HAP-1 (cell line): ENCODE data around the gene PPM1J.

Experiments
- DNase-seq, 2 experiments: peaks; one replicate each; pipeline ENCODE4 v3.0.0-alpha.2; 2016 to 2020; ENCODE audit warnings: low spot score in 2 of 2
- H3K27me3 ChIP-seq: fragments of 250-450 bp; sonication (Bioruptor Pico); 2 replicates; pipeline ENCODE4 v1.5.1; 2020; ENCODE audit warnings: low read depth, mild to moderate bottlenecking, moderate library complexity
- H3K36me3 ChIP-seq: fragments of 250-450 bp; sonication (Bioruptor Pico); replicated peaks from 2 replicates; pipeline ENCODE4 v1.5.1; 2020; ENCODE audit warnings: mild to moderate bottlenecking
- H3K4me1 ChIP-seq: fragments of 250-450 bp; sonication (Bioruptor Pico); 2 replicates; pipeline ENCODE4 v1.5.1; 2020; ENCODE audit warnings: mild to moderate bottlenecking
- H3K4me3 ChIP-seq: fragments of 250-450 bp; sonication (Bioruptor Pico); 2 replicates; pipeline ENCODE4 v1.5.1; 2020; ENCODE audit warnings: mild to moderate bottlenecking, moderate library complexity
- H3K9me3 ChIP-seq: fragments of 250-450 bp; sonication (Bioruptor Pico); 2 replicates; pipeline ENCODE4 v1.5.1; 2020; ENCODE audit warnings: mild to moderate bottlenecking, moderate library complexity
- in situ Hi-C: fragments of 300-500 bp; cut with MboI; formaldehyde crosslinking; loops from 3 replicates; pipeline ENCODE4 v1.14.3; 2020; ENCODE audit warnings: low sequenced_read_pairs, inconsistent platforms, mixed read lengths

The PPM1J gene

DNA sequence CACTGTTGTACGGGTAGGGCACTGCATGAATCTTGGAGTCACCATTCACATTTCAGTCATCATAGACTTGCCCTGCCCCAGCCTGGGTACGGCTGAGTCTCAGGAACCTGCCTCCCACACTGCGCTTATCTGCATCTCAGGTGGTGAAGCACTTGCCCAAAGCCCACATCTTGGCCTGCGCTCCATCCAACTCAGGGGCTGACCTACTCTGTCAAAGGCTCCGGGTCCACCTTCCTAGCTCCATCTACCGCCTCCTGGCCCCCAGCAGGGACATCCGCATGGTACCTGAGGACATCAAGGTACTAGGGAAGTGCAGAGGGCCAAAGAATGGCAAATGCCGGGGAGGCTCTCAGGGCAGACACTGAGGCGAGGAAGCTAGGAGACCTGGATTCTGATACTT is 19.9 kb downstream of the PPM1J start:
- peaks cover 97% of the 10 kb centered on the region for H3K36me3 ChIP-seq
- no peak overlapping the region for H3K4me3 ChIP-seq
- in situ Hi-C loops: no loop called here
- no peaks in the 10 kb centered on the region for H3K27me3 ChIP-seq
- H3K4me1 ChIP-seq: peaks cover 2% of the 10 kb centered on the region
- DNase-seq: no peak
- no peaks in the 10 kb centered on the region for H3K9me3 ChIP-seq

DNA sequence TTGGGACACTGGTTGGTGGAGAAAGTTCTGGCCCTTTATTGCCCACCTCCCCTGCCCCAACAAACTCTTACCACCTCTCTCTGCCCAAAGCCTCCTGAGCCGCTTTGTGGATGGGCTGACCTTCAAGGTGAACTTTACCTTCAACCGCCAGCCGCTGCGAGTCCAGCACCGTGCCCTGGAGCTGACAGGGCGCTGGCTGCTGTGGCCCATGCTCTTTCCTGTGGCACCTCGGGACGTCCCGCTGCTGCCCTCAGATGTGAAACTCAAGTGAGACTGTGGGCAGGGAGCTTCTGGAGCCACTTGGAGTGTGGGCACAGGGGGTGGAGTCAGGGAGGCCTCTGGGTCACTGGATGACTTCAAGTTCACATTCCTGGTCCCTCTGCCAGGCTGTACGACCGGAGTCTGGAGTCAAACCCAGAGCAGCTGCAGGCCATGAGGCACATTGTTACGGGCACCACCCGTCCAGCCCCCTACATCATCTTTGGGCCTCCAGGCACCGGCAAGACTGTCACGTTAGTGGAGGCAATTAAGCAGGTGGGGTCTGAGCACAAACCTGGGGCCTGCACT is 20.7 kb downstream of the PPM1J start:
- no peak for DNase-seq
- Histone ChIP-seq H3K4me3 (no peak overlapping the region), H3K4me1 (no peaks in the 10 kb centered on the region), H3K9me3 (no peaks in the 10 kb centered on the region), H3K36me3 (peaks cover 96% of the 10 kb centered on the region), H3K27me3 (no peaks in the 10 kb centered on the region)
- in situ Hi-C loops: no loop called here

DNA sequence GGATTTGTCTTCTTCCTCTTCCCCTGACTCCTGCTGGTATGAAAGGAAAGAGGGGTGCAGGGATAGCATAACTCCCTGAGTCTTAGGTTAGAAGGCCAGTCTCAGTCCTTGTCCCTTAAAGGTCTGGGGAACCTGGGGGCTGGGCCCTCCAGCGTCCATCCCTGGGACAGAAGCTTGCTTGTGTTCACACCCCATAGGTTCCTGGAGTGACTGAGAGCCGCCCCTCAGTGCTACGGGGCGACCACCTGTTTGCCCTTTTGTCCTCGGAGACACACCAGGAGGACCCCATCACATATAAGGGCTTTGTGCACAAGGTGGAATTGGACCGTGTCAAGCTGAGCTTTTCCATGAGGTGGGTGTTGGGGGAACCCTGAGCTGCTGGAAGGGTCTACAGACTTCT is 21.3 kb downstream of the PPM1J start:
- Histone ChIP-seq H3K4me1 (no peaks in the 10 kb centered on the region), H3K4me3 (no peak overlapping the region), H3K27me3 (no peaks in the 10 kb centered on the region), H3K36me3 (peaks cover 91% of the 10 kb centered on the region), H3K9me3 (no peaks in the 10 kb centered on the region)
- in situ Hi-C loops: no loop called here
- no peak for DNase-seq

DNA sequence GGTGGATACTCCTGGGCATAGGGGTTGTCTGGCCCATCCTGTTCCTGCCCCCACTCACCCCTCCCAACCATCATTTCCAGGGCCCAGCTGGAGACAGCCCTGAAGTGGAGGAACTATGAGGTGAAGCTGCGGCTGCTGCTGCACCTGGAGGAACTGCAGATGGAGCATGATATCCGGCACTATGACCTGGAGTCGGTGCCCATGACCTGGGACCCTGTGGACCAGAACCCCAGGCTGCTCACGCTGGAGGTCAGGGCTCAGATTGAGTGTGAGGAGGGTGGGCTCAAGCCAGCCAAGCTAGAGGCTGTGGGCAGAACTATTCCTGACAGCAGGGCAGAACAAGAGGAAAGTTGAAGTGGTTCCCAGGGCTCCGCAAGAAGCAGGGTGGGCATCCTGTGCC is 22.5 kb downstream of the PPM1J start:
- Histone ChIP-seq H3K4me1 (no peaks in the 10 kb centered on the region), H3K36me3 (peaks cover 86% of the 10 kb centered on the region), H3K27me3 (no peaks in the 10 kb centered on the region), H3K9me3 (no peaks in the 10 kb centered on the region), H3K4me3 (no peak overlapping the region)
- DNase-seq: no peak
- in situ Hi-C loops: no loop called here

DNA sequence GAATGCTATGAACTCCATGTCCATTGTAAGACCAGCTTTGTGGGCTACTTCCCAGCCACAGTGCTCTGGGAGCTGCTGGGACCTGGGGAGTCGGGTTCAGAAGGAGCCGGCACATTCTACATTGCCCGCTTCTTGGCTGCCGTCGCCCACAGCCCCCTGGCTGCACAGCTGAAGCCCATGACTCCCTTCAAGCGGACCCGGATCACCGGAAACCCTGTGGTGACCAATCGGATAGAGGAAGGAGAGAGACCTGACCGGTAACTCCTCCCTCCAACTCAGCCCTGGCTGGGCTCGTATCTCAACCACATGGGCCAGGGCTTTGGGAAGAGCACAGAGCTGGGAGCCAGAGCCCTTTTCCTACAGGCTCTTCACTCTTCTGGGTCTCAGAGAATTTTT is 25.3 kb downstream of the PPM1J start:
- Histone ChIP-seq H3K27me3 (no peaks in the 10 kb centered on the region), H3K4me1 (no peaks in the 10 kb centered on the region), H3K4me3 (no peak overlapping the region), H3K36me3 (peaks cover 62% of the 10 kb centered on the region), H3K9me3 (no peaks in the 10 kb centered on the region)
- in situ Hi-C loops: no loop called here
- DNase-seq: no peak

DNA sequence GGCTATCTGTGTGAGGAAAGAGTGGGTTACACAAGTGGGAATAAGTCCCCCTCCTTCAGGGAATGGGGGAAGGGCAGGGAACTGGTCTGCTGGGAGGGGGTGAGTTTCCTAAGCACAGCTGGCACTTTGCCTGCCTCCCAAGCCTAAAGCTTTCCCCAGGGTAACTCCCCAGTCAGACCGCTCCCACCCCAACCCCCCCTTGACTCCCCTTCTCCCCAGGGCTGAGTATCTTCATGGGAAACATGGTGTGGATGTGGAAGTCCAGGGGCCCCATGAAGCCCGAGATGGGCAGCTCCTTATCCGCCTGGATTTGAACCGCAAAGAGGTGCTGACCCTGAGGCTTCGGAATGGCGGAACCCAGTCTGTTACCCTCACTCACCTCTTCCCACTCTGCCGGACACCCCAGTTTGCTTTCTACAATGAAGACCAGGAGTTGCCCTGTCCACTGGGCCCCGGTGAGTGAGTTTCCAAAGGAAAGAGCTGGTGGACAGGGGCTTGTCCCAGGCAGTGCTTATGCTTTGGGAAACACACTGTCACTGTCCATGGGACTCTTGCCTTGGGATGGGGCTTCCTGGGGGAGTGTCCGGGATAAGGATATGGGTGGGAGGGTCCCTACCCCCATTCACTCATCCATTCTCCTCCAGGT is 25.8 kb downstream of the PPM1J start:
- H3K27me3 ChIP-seq: no peaks in the 10 kb centered on the region
- H3K9me3 ChIP-seq: no peaks in the 10 kb centered on the region
- H3K4me3 ChIP-seq: no peak overlapping the region
- no peak for DNase-seq
- H3K4me1 ChIP-seq: no peaks in the 10 kb centered on the region
- in situ Hi-C loops: no loop called here
- peaks cover 57% of the 10 kb centered on the region for H3K36me3 ChIP-seq

DNA sequence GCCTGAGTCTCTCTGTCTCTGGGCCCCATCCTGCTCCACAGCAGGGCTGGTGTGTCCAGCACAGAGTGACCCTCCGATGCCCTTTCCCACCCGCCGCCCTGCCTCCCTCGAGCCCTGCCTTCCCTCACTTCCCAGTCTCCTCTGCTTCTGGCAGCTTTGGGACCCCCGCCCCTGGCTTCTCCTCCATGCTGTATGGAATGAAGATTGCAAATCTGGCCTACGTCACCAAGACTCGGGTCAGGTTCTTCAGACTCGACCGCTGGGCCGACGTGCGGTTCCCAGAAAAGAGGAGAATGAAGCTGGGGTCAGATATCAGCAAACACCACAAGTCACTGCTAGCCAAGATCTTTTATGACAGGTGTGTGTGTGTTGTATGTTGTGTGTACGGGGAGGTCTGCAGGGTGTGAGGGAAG is 26.3 kb downstream of the PPM1J start:
- H3K4me3 ChIP-seq: no peak overlapping the region

DNA sequence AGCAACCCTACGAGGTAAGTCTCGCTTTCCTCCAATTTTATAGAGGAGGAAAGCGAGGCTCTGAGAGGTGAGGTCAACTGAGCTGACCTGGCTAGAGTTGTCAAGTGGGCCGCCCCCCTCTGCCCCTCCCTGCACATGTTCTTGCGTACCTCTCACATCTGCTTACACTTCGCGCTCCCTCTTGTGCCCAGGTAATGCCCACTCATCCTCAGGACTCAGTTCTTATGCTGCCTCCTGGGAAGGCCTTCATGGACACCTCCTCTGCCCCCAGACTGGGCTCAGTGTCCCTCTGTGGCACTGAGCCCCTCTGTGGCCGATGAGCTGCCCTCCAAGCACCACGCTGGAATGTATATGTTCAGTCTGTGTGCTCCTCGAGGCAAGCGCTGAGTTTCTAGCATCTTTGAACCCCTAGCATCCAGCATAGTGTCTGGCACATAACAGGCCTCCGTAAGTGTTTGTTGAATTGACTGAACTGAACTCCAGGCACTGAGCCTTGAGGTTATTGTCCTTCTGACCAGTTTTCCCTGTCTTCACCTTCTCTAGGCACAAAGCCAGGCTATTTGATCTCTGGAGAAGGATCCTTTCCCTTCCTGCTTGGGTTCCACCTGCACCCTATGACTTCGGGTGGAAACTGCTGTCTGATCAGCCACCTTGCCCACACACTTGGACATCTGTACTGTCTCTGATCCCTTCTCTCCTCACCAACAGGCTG is 27.2 kb downstream of the PPM1J start:
- H3K36me3 ChIP-seq: peaks cover 46% of the 10 kb centered on the region
- DNase-seq: no peak
- in situ Hi-C loops: no loop called here

More for the DNA sequence above, 26.3 kb downstream of the PPM1J start:
- Histone ChIP-seq H3K9me3 (no peaks in the 10 kb centered on the region), H3K27me3 (no peaks in the 10 kb centered on the region), H3K4me1 (no peaks in the 10 kb centered on the region), H3K36me3 (peaks cover 52% of the 10 kb centered on the region)
- in situ Hi-C loops: no loop called here
- DNase-seq: no peak

DNA sequence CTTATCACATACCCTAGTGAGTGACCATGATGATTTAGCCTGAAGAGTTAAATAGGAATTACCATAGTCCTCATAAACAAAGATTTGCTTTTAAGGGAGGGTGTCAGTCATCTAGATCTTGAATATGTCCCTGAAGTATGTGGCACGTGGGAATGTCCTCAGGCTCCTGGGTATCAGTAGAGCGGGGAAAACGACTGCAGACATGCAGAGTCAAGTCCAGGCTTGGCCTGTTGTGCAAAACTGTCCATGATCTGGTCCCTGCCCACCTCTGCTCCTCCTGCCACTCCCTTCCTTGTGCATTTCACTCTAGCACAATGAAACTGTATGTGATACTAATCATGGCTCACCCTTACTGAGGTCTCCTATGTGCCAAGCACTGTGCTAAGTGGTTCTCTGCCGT is 27.8 kb downstream of the PPM1J start:
- H3K9me3 ChIP-seq: no peaks in the 10 kb centered on the region
- no peak overlapping the region for H3K4me3 ChIP-seq
- H3K4me1 ChIP-seq: no peaks in the 10 kb centered on the region
- H3K27me3 ChIP-seq: no peaks in the 10 kb centered on the region
- in situ Hi-C loops: no loop called here
- DNase-seq: no peak
- H3K36me3 ChIP-seq: peaks cover 40% of the 10 kb centered on the region

More for the DNA sequence above, 27.2 kb downstream of the PPM1J start:
- Histone ChIP-seq H3K27me3 (no peaks in the 10 kb centered on the region), H3K4me3 (no peak overlapping the region), H3K4me1 (no peaks in the 10 kb centered on the region), H3K9me3 (no peaks in the 10 kb centered on the region)

DNA sequence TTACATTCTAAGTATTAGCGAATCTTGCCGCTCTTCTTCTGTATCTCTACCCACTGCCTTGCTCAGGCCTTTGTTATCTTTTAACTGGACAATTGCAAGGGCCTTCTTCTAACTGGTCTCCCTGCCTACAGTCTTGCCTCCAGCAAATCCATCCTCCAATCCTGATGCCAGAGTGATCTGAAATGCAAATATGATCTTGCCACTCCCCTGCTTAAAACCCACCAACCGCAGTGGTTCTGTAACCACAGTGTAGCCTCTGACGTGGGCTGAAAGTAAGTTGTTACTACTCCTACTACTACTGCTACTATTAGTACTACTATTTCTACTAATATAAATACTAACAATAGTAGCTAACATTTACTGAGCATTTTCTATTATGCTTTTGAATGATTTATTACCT is 28.3 kb downstream of the PPM1J start:
- DNase-seq: no peak
- H3K27me3 ChIP-seq: no peaks in the 10 kb centered on the region
- H3K36me3 ChIP-seq: peaks cover 35% of the 10 kb centered on the region
- in situ Hi-C loops: no loop called here
- no peaks in the 10 kb centered on the region for H3K9me3 ChIP-seq
- no peaks in the 10 kb centered on the region for H3K4me1 ChIP-seq
- H3K4me3 ChIP-seq: no peak overlapping the region

DNA sequence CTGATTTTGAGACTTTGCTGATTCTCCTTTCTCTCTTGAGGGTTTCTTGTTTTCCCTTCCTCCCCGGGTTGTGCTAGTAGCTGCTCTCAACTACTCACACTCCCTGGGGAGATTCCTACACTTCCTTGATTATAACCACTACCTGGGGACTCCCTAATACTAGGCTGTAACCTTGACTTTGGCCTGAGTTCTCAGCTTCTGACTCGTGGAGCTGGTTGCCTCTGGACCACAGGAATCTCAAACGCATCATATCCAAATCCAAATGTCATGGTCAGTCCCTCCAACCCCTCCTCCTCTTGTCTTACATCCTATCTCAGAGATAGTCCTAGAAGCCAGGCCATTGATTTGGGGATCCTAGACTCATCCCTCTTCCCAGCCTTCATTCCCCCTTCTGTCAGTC is 28.7 kb downstream of the PPM1J start:
- Histone ChIP-seq H3K4me3 (no peak overlapping the region), H3K4me1 (no peaks in the 10 kb centered on the region), H3K36me3 (peaks cover 31% of the 10 kb centered on the region), H3K9me3 (no peaks in the 10 kb centered on the region), H3K27me3 (no peaks in the 10 kb centered on the region)
- in situ Hi-C loops: no loop called here
- DNase-seq: no peak

DNA sequence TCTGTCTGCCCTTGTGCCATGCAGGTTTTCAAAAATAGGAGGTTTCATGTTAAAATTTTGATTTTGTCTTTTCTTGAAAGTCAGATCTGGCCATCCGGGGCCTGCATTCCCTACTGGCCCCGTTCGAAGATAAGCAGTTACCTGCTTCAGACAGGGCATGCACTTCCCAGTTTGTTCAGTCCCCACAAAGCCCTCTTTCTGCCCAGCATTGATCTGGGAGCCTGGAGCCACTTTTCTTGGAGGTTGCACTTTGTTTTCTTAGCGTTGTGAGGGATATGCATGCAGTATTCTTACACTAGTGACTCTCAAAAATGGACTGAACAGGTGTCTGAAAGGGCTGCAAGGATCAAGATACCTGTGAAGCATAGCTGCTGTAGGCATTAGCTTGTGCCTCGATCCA is 29.2 kb downstream of the PPM1J start:
- DNase-seq: no peak
- Histone ChIP-seq H3K9me3 (no peaks in the 10 kb centered on the region), H3K36me3 (peaks cover 26% of the 10 kb centered on the region), H3K4me3 (no peak overlapping the region), H3K27me3 (no peaks in the 10 kb centered on the region), H3K4me1 (no peaks in the 10 kb centered on the region)
- in situ Hi-C loops: no loop called here

DNA sequence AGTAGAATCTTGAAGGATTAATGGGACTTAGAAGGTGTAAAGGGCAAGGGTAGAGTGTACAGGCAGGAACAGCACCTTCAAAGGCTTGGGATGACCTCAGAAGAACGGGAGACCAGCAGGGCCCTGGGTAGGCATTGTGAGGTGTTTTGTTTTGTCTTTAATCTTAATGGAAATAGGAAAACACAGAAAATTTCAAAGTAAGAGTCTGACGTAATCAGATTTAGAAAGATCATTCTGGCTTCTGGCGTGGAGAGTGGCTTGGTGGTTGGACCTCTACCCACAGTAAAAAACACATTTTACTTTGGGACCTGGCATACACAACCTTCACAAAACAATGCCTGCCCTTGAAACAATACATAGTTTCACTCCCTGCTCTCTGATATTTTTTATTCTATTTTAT is 36.5 kb downstream of the PPM1J start:
- peaks cover 29% of the 10 kb centered on the region for H3K4me1 ChIP-seq
- no peaks in the 10 kb centered on the region for H3K9me3 ChIP-seq
- H3K4me3 ChIP-seq: no peak overlapping the region
- H3K36me3 ChIP-seq: peaks cover 19% of the 10 kb centered on the region
- in situ Hi-C loops: no loop called here
- H3K27me3 ChIP-seq: no peaks in the 10 kb centered on the region
- DNase-seq: no peak

DNA sequence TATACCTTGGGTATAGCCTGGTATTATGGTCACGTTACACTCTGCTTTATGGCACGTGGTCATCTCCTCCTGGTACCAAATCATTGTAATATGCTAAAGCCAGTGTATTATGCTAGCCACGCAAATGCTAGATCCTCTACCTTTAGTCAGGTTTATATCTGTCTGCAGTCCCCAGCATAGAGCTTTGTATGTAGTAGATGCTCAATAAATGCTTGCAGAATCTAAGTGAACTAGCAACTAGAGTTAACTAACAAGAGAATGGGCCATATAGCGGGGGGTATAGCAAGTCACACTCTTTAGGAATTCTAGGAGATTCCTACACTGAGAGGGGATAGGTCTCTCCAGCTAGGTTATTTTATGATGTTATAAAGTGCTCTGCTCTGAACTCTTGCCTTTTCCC is 37.6 kb downstream of the PPM1J start:
- no peaks in the 10 kb centered on the region for H3K9me3 ChIP-seq
- DNase-seq: no peak
- H3K27me3 ChIP-seq: no peaks in the 10 kb centered on the region
- no peak overlapping the region for H3K4me3 ChIP-seq
- H3K4me1 ChIP-seq: peaks cover 40% of the 10 kb centered on the region
- in situ Hi-C loops: no loop called here
- H3K36me3 ChIP-seq: peaks cover 19% of the 10 kb centered on the region
